ENCODE measurements around the gene TCF19.
"Not testable (repeated sequence)": the region's sequence is repeated elsewhere in the genome, so short reads cannot be mapped to it uniquely, and the experiment has no call there.

The TCF19 gene

DNA sequence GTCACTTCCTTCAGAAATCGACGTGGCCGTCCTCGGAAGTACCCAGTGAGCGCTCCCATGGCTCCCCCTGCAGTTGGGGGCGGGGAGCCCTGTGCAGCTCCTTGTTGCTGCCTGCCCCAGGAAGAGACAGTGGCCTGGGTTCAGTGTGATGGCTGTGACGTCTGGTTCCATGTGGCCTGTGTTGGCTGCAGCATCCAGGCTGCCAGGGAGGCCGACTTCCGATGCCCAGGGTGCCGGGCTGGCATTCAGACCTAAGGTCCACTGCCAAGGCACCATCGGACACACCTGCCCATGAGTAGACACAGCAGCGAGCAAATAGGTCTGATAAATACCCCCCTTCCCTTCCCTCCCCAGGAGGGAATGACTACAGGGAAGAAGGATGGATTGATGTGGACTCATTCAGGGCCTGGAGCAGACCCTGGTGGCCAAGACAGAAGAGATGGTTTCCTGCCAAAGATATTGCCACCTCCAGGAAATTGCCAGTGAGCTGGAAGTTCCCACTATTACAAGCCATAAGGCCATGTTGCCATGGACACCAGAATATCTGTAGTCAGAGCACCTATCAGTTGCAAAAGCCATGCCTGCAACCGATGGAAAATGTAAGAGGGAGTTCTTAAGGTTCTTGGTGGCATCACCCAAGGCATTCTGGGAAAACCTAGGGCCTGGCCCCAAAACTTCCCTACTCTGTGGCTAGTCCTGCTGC, 4.2 kb downstream of the TCF19 start:
- DNase-seq (ENCODE audit: low spot score), result no peak

DNA sequence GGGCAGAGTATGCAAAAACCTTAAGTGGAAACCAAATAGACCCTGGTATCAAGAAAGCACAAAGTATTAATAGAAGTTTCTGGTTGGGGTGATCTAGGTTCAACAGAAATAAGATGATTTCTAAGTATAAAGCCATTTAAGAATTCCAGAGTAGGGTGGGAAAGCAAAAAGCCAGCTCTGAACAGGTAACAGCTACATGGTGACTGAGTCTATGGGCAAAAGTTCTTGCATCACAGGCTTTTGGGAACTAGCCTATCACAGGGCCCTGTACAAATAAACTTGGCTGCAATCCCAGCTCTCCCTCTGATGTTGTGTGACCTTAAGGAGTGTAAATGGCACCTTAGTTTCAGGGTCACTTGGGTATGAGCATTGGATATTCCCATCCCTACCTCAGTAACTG, 5.5 kb downstream of the TCF19 start:
- DNase-seq (ENCODE audit: low spot score), result no peak

DNA sequence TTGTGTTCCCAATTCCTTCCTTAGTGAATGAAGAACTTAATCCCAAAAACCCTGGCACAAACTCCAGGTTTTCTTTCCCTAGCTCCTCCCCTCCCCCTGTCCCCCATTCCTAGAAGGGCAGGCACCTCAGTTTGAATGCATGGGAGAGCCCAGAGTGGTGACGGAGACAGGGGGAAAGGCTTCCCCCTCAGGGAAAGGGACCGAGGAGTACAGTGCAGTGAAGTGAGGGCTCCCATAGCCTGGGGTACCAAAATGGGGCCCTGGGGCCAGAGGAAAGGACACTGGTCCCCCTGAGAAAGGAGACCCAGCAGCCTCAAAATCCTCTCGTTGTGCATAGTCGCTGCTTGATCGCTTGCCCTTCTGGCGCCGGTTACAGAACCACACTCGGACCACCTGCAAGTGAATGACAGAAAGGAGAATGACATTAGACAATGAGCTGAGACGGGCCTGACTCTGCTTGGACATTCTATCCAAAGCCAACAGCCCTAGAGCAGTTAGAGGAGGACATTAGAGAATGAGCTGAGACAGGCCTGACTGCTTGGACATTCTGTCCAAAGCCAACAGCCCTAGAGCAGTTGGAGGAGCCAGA, 6.2 kb downstream of the TCF19 start:
- not testable (repeated sequence) for DNase-seq (ENCODE audit: low spot score)

DNA sequence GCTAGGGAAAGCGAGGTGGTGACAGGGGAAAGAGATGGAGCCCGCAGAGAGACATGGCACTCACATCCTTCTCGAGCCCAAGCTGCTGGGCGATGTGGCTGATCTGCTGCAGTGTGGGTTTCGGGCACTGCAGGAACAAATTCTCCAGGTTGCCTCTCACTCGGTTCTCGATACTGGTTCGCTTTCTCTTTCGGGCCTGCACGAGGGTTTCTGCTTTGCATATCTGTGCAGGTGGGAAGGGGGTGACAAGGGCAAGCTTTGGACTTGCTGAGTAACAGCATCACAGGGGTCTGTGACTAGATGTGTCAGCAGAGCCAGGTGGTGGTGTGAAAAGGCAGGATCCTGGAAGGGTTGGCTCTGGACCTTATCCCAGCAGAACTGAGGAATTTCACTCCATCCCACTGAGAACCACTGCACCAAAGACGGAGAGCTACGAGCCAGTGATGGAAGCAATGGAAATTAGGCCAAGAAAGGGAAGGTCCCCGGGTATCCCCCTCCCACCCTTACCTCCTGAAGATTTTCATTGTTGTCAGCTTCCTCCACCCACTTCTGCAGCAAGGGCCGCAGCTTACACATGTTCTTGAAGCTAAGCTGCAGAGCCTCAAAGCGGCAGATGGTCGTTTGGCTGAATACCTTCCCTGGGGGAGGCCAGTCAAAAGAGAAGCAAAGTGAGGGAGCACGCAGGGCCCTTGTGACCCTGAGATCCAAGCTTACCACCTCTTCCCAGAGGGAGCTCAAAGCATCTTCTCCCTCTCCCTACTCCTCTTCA, 6.9 kb downstream of the TCF19 start:
- DNase-seq (ENCODE audit: low spot score), result not testable (repeated sequence)

DNA sequence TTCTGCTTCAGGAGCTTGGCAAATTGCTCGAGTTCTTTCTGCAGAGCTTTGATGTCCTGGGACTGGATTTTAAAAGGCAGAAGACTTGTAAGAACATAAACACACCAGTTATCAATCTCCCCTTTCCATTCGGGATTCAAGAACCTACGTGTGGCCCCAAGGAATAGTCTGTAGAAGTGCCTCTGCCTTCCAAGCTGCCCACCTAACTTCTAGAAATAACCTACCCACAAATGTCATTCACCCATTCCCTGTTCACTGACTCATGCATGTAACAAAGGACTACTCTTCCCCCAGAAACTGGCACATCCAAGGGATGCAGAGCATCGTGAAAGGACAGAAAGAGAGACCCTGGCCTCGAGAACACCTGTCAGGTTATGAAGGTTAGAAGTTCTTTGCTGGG, 7.6 kb downstream of the TCF19 start:
- DNase-seq (ENCODE audit: low spot score), result no peak

DNA sequence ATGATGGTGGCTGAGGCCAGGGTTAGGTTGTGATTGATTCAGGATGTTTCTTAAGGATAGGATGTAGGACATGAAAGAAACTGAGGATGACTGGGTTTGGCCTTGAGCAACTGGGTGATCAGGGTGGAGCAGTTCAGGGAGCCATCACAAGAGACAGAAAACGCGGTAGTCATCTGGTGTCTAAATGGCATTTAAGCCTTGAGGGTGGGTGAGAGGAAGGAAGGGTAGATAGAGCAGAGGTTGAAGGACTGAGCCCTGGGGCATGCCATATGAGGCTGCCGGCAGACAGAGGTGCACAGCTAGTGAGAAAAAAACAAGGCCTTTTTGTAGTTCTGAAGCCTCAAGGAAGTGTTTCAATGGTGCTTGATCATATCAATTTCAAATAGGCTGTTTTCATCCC, 10.2 kb downstream of the TCF19 start:
- no peak for DNase-seq (ENCODE audit: low spot score)

DNA sequence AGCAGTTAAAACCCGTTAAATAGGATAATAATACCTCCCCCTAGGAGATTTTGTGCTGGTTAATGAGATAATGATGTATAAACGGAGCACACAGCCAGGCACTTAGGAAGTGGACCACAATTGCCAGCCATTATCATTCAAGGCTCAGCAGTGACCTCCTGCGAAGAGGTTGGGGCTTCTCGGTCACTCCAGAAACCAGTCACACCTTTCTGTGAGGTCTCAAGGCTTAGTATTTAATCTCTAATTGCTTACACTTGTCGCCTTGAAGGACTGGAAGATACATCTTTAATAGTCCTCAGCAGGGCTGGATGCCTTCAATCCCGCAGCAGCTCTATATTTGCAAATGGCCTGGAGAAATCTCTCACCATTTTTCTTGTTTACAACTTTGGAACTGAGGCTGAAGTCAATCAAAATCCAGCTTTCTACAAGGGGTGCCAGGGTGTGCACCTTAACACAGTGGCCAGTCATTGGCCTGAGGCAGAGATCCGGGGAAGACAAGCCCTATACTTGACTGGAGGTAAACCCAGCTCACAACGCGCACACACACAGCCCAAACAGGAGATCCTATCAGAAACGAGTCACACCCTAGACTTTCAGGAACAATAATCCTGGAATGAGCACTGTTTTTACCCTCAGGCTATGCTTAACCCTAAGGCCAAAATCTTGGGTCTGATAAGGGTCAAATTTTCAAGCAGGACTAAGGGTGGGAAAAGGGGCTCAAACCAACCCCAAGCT, 10.9 kb downstream of the TCF19 start:
- DNase-seq (ENCODE audit: low spot score), result no peak

DNA sequence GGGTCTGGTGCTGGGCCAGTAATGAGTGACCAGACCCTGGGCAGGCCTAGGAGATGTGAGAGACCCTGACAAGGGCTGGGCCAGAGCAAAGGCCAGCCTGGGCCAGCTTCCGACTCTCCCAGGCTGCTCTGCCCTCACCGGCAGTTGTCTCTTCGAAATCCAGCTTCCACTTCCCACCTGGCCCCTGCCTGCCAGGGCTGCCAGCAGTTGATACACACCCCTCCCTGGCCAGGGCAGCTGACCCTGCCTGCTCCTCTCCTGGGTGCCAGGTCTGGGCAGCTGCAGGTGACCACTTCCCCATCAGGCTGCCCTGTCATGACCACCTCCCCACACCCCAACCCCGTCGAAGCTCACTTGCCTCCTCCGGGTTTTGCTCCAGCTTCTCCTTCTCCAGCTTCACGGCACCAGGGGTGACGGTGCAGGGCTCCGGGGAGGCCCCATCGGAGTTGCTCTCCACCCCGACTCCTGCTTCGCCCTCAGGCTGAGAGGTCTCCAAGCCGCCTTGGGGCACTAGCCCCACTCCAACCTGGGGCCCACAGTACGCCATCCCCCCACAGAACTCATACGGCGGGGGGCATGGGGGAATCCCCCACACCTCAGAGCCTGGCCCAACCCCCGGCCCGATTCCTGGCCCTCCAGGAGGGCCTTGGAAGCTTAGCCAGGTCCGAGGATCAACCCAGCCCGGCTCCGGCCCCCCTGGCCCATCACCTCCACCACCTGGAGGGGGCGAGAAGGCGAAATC, 11.6 kb downstream of the TCF19 start:
- not testable (repeated sequence) for DNase-seq (ENCODE audit: low spot score)

DNA sequence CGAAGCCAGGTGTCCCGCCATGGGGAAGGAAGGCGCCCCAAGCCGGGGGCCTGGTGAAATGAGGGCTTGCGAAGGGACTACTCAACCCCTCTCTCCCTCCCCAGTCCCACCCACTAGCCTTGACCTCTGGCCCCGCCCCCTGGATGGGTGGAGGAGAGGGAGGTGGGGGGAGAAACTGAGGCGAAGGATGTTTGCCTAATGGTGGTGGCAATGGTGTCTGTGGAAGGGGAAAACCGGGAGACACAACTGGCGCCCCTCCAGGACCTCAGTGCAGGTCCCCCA, 12.2 kb downstream of the TCF19 start, which contains the start of gene POU5F1:
TSS of gene POU5F1 (minus strand) at position 83 of the 282 bp plus-strand sequence. CDS start at position 21, 62 bp downstream.
- DNase-seq (ENCODE audit: low spot score), result no peak

DNA sequence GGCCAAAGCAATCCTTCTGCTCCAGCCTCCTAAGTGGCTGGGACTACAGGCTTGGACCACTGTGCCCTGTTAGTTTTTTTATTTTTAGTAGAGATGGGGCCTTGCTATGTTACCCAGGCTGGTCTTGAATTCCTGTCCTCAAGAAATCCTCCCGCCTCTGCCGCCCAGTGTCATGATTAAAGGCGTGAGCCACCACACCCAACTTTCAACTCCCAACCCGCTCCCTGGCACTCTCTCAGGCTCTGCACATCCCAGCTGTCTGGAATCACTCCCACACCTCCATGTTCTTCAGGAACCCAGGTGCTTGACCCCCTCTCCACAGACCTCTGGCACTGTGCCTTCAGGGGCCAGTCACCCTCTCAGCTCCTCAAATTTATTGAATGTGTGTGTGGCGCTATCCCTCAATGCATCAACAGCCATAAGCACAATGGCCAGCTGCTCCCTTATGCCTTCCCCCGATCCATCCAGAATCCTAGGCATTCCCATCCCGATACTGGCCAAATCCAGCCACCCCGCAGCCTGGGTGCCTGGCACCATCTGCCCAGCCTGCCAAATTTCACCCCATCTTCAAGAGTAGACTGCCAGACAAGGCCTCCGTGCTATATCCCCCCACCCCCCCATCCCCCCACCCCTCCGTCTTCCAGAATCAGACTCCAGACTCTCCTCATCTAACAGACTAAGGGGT, 12.7 kb downstream of the TCF19 start:
- no peak for DNase-seq (ENCODE audit: low spot score)

DNA sequence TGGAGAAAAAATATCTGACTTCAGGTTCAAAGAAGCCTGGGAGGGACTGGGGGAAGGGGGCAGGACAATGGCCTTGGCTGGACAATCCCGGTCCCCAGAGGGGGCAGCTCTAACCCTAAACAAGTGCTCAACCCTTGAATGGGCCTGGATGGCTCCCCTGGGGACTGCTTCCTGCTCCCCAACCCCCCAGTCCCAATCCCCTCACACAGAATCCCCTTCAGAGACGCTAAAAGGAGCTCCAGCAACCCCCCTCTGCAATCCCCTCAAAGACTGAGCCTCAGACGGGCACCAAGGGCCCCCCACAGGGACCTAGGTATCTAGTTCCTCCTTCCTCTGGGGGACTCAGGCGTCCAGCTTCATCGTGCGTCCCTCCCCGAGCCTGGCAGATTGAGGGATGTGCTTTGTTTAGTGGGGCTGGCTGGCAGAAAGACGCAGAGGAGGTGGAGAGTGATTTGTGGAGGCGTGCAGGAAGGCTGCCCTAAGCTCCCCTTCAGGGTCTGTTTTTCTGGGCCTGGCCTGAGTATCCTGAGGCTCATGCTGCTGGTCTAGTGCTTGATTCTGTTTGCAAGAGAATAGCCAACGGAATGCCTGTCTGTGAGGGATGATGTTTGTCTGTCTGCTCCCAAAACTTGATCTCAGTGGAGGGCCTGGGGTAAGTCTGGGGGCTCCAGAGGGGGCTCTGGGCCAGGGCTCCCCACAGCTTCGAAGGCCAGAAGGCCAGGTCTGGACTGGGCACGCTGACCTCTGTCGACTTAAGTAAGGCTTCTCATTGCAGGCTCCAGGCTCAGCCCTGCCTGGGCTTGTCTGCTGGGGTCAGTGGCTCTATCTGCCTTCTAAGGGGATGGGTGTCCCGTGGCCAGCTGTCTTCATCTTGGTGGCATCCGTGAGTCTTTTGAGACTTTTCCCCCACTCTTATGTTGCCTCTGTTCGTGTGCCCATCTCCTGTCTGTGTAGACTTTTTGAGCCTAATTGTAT, 13.8 kb downstream of the TCF19 start:
- DNase-seq (ENCODE audit: low spot score), result no peak

DNA sequence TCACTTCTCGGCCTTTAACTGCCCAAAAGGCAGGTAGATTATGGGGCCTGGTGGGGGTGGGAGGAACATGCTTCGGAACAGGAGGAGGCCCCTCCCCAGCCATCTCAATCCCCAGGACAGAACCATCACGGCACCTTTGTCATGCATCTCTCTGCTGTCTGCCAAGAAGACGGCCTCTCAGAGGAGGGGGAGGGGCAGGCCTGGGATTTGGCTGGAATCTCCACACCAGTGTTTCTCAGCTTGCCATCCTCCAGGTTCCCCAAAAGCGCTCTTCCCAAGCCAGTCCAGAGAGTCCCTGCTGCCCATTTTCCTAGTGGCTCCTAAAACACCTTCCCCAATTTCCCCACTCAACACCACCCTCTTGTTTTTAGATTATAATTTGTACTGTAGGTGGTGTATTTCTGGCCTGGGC, 14.6 kb downstream of the TCF19 start:
- no peak for DNase-seq (ENCODE audit: low spot score)

DNA sequence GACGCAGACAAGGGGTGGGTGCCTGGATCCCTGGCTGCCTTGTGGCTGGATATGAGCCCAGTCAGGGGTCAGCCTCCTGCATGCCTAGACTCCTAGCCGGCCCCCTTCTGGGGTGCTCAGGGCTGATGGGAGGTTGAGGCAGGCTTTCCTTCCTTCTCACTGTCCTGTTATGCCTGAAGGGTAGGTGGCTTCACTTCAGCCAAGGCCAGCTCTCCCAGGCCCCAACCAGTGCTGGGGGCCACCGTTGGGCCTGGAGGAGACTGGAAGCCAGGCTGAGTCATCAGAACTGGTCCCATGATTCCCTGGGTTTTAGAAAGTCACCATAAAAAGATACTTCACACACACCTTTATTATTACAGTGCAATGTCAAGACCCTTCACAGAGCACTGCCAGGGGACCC, 15.0 kb downstream of the TCF19 start:
- no peak for DNase-seq (ENCODE audit: low spot score)

DNA sequence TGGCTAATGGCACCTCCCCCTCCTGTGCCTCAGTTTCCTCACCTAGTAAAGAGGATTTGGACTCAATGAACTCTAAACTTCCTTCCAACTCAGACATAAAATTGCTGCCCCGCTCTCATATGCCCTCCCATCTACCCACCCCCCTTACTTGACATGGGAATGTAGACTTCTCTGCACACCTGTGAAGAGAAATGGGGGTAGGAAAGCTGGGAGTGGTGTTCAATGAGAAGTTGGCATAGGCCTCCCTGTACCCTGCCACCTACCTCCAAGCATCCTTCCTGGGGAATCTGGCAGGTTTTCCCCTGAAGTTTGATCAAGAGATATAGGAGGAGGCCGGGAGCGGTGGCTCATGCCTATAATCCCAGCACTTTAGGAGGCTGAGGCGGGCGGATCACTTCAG, 16.0 kb downstream of the TCF19 start:
- DNase-seq (ENCODE audit: low spot score), result no peak

DNA sequence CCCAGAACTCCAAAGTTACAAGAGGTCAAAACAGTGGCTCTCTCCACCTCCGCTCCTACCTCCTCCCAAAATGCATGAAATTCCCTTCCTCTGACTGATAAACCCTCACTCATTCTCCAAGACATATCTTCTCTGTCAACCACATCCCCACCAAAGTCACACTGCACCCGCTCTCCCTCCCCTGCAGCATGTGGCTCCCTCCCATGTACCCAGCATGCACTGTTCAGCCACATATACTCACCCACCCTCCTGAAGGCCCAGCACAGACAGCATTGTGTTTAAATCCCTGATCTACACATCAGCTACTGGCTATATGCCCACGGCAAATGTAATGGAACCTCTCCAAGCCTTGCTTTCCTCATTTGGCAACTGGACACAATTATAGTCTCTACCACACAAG, 17.6 kb downstream of the TCF19 start:
- peak; percentile 38 for DNase-seq (ENCODE audit: low spot score)

DNA sequence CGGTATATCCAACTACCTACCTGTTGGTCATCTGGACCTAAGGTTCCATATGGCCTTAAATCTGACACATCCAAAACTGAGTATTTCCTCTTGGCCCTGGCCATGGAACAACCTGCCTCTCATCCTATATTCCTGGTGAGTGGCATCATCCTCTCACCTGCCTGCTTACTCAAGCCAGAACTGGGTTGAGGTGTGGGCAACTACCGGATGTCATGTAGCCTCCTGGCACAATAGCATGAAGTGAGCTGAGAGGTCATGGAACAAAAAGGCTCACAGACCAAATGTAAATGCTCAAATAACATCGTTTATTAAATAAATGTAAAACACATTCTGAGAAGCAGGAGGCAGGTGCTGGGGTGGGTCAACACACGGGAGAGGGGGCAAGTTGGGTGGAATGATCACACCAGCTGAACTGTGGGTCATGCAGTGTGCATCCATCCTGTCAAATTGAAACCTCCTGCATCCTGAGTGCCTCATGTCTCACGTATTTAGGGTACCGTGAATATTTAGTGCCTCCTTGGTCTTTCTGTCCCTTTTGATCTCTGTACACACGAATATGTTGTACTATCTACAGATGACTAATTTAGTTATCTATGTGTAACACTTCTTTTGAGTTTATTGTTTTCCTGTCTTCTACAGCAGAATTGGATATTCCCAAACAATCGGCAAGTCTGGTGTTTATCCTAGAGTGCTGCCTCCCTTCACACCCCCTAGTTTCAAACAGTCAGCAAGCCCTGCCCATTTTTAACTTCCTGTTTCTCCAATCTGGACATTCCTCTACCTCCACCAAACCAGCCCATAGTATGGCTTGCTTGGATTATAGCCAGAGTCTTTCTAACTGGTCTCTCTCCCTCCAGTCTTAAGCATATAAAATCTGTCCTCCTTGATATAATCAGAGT, 20.0 kb downstream of the TCF19 start:
- DNase-seq (ENCODE audit: low spot score), result peak; percentile 42

DNA sequence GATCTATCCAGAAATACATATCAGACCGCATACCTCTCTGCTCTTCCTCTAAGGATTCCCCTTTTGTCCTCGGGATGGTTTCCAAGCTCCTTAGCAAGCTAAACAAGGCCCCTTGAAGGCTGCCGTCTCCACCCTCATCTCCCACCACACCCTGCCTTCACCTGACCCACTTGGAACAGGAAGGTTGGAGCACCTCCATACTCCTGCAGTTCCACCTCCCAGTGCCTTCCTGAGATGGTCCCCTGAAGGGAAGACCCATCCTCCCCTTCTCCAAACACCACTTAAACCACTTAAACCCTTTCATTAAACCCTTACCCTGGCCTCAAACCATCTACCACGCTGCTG, 20.6 kb downstream of the TCF19 start:
- DNase-seq (ENCODE audit: low spot score), result no peak

DNA sequence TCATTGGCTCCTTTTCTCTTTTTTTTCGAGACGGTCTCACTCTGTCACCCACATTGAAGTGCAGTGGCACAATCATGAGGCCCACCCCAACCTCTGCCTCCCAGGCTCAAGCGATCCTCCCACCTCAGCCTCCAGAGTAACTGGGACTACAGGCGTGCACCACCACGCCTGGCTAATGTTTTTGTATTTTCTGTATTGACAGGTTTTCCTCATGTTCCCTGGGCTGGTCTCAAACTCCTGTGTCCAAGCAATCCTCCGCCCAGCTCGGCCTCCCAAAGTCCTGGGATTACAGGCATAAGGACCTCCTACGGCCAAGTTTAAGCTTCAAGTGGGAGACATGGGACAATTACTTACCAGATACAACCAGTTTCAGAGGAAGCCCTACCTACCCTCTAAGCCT, 21.5 kb downstream of the TCF19 start:
- no peak for DNase-seq (ENCODE audit: low spot score)

DNA sequence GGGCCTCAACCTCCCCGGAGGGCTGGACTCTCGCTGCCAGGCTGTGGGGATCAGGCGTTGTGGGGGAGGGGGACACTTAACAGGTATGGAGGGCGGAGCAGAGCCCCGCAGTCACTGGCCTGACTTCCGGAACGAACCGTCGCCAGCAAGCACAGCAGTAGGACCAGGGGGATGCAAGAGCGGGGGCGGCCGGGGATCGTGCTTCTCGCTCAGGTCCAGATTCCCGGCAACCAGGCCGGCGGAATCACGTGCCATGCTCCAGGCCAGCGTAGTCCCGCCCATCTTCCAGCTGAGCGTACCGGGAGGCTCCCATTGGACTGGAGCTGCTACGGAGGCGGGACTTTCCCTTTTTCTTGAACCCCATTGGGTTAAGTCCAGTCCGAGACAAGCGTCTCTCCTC, 22.1 kb downstream of the TCF19 start:
- DNase-seq (ENCODE audit: low spot score), result no peak
